Astrocyte of the cerebellum (primary cell): ENCODE measurements around the gene AMPH.
"Not testable (repeated sequence)": the region's sequence is repeated elsewhere in the genome, so short reads cannot be mapped to it uniquely, and the experiment has no call there.

Source experiments
- DNase-seq: peaks from one replicate; pipeline ENCODE4 v3.0.0-alpha.2; 2011; ENCODE audit warnings: low read depth
- H3K4me3 ChIP-seq: 2 replicates; pipeline ENCODE4 v1.5.1; 2011; ENCODE audit warnings: mild to moderate bottlenecking, low read depth, low read length, moderate library complexity
- CTCF ChIP-seq: IDR thresholded peaks from 2 replicates; pipeline ENCODE4 v1.5.1; 2012; ENCODE audit warnings: low read length, low read depth, moderate library complexity, mild to moderate bottlenecking; ENCODE audit errors: missing control alignments
- in situ Hi-C: cut with HindIII; loops from 2 replicates; pipeline ENCODE4 v1.10.0; 2017; ENCODE audit warnings: low sequenced_read_pairs

AMPH gene

GRCh38 chr7:38373155-38373554, 258.0 kb downstream of the AMPH start:
- no peak for DNase-seq
- no peak for TF ChIP-seq CTCF
- no peak overlapping the region for H3K4me3 ChIP-seq
- in situ Hi-C loops = loop anchor here (10.0 kb wide), 1 partner anchor 468 kb away; no protein-coding TSS in a partner anchor

- DNase-seq = no peak
- in situ Hi-C loops = loop anchor here (10.0 kb wide), 1 partner anchor 467 kb away; no protein-coding TSS in a partner anchor
- no peak overlapping the region for H3K4me3 ChIP-seq
- no peak for TF ChIP-seq CTCF
Observed at GRCh38 chr7:38372290-38372689, 258.9 kb downstream of the AMPH start.

- peak; percentile 94 for TF ChIP-seq CTCF
- in situ Hi-C loops = loop anchor here (10.0 kb wide), 1 partner anchor 465 kb away; no protein-coding TSS in a partner anchor
- H3K4me3 ChIP-seq = no peak overlapping the region
- DNase-seq = peak; percentile 70
Observed at GRCh38 chr7:38369816-38370493, 261.2 kb downstream of the AMPH start.

GRCh38 chr7:38368191-38368605, 263.0 kb downstream of the AMPH start:
- no peak overlapping the region for H3K4me3 ChIP-seq
- in situ Hi-C loops = no loop called here
- DNase-seq = no peak
- TF ChIP-seq CTCF = peak; percentile 80

- no peak for TF ChIP-seq CTCF
- in situ Hi-C loops = no loop called here
- no peak for DNase-seq
- no peak overlapping the region for H3K4me3 ChIP-seq
Observed at GRCh38 chr7:38367301-38367890, 263.8 kb downstream of the AMPH start.

- H3K4me3 ChIP-seq, in situ Hi-C loops, DNase-seq: not testable (repeated sequence)
- TF ChIP-seq CTCF = peak; percentile 50
Observed at GRCh38 chr7:38363379-38363778, 267.8 kb downstream of the AMPH start.

- H3K4me3 ChIP-seq, in situ Hi-C loops, DNase-seq: not testable (repeated sequence)
Observed at GRCh38 chr7:38362611-38363237, 268.4 kb downstream of the AMPH start.
